Measurements from ENCODE around the gene WDPCP. TPM values are rescaled to one million over a fixed set of nuclear protein-coding genes. Genes with fewer than 3 reads are reported as not detected.
"Not testable (repeated sequence)": the region's sequence is repeated elsewhere in the genome, so short reads cannot be mapped to it uniquely, and the experiment has no call there.

WDPCP gene
- polyA plus RNA-seq, 10 donors, result 6.6 to 11.9 (median 8.3) TPM

DNA sequence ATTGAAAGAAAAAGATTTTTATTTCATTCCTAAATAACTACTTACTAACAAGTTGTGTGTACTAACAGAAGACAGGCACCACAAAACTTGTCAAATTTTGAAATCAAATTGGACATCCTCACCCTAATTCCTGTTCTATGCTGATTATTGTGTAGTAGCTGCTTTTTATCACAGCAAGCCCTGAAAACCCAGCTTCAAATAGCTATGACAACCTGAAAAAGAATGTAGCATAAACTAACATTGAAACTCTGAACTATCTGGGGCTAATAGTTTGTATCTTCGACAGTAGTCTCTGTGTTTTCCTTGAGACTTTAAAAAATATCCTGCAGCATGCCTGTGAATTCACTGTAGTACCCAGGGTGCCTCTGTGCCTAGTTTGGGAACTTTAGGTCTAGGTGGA is 122.6 kb downstream of the WDPCP start:
- no peak for DNase-seq

DNA sequence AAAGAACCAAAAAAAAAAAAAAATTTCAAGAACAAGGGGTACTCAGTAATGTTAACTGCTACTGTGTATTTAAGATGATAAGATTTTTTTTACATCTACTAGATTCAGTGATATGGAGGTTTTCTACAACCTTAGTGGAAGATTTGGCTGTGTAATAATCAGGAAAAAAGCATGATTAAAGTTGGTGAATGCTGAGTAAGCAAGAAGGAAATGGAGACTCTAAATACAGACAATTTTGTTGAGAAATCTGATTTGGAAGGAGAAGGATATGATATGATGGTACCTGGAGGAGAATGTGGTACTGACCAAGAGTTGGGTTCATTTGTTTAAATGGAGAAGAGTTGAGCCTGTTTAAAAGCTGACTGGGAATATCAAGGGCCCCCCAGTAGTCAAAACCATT is 125.1 kb downstream of the WDPCP start:
- no peak for DNase-seq

DNA sequence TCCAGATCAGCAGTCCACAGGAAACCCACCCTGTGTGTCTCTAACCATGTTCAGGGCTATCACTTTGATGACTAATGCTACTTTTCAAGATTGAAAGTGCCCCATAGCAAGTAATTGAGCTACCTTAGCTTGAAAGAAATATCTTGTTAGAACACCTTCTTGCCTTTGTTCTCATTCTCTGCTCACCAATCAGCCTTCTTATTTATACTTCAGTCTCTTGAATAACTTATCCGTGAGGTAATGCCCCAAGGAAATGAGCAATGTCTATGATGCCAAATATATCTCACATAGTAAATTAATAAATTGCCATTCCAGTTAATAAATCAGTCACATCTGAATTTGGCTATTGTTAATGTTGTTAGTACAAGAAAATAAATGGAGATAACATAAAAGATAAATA is 141.6 kb downstream of the WDPCP start:
- no peak for DNase-seq

DNA sequence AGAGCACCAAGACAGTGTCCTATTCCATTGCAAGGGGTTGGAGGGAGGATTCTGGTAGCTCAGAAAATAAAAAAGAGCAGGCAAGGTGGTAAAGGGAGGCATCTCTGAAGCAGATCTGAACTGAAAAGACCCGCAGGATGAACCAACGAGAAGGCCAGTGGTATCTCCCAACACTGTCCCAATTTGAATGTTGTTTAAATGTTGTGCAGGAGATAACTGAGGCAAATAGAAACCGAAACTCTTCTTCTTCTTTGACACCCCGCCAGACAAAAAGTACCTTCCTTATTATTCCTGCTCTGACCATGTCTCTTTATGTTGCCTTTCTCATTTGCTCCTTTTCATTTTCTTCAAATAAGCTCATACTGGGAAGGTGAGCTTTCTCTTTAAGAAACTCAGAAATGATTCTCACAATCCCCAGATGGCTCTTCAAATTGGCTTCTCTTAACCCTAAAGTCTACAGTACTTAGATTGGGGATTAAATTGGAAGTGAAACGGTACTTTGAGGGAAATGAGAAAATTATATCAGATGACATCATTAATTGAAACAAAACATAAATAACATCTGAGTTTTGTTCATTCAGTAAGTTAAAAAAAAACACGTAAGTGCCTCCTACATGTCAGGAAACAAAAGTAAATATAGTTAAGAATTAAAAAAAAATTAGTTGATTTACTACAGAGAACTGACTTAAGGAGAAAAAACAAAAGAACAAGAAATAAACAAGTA is 143.6 kb downstream of the WDPCP start:
- no peak for DNase-seq

DNA sequence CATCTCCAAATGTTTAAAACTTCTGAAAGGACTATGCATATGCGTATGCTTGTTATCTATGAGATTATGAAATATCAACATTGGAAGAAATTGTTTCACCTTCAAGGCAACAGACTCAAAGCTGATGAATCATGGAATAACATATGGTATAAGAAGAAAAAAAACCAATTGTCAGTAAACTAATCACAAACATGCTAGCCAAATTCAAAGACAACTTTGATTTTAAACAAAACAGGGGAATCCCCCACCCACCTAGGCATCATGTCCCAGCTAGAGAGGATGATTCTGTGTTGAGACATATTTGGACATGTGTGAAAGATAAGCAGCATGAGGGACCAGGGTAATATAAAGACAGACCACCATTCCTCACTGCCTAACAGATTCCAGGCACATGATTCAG is 147.7 kb downstream of the WDPCP start:
- no peak for DNase-seq

DNA sequence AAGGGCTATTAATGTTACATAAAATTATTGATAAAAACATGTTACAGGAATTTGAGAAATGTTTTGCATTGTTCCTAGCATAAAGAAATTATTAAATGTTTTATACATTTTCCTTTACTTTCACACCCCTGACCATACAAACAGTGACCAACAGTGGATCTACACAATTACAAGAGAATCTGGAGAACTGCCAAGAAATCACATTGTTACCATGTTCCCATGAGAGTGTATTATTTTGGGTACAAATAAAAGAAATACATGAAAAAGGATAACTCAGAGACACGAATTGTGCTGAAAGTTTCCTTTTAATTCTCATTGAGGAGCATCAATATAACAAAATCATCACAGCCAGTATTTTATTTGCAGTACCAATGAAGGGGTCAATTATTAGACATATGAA is 150.1 kb downstream of the WDPCP start:
- DNase-seq, result no peak

DNA sequence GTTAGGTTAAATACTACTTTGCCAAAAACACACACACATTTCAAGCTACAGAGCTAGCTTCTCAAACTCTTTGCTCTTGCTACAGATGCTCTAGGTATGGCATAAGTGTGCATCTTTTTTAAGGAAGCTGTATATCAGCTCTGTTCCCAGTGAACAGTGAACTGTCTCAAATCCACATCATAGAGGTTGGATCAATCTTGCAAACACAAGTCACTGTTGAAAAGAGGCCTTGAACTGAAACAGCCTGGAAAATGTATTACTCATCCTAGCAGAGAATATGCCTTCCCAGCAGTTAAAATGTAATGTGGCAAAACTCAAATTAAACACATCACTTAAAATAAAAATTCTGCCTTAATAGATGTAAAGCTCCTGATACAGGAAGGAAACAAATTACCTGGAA is 151.8 kb downstream of the WDPCP start:
- DNase-seq, result no peak

DNA sequence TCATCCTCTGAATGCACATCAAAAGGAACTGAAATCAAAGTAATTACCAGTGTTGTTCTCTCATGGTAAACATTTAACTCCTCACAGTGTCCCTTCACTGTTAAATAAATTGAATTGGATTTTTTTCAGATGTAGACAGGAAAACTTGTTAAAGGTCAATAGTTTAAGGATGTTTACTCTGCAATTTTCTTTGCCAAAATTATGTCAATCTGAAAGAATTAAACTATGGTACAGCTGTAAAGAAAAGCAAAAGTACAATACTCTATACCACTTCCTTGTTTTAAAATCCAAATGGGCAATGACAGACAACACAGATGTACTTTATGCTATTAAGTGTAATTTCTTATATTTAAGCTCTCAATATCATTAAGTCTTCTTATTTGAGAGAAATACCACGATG is 153.2 kb downstream of the WDPCP start:
- no peak for DNase-seq

DNA sequence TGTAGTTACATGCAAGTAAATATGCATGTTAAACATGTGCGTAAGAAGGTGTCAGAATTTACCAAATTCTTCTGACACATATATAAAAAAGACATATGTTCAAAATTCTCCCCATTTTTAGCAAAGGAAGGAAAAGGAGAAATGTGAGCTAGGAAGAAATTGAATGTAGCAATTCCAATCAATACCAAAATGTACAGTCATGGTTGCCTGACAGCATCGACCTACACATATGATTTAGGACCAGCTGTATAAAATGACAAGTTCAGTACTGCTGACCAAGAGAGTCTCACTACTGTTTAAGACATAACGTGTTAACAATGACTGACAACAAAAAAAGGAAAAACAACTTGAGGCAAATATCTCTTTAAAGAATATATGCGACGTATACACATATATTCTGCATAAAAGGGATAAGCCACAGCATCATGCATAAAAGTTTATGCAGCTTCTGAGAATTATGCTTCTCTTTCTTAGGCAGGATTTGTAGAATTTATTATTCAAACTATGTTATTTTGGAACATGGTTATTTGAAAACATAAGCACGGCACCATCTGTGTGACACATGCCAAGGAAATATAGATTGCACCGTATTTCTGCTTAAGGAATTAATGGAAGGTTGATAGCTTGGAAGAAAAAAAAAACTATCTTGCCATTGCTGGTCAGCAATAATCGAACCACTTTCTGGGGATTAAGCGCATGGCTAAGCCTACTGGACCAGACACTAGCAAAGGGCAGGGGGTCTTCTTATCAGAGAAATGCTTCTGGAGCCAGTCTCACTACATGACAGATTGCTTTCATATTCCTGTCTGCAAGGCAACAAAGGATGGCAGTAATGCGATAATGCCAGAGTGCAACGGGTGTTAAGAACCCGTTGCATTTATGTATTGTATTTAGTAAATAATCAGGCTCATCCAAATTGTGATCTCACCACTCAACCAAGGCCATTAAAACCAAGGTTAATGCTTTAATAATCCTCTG is 154.0 kb downstream of the WDPCP start:
- no peak for DNase-seq

DNA sequence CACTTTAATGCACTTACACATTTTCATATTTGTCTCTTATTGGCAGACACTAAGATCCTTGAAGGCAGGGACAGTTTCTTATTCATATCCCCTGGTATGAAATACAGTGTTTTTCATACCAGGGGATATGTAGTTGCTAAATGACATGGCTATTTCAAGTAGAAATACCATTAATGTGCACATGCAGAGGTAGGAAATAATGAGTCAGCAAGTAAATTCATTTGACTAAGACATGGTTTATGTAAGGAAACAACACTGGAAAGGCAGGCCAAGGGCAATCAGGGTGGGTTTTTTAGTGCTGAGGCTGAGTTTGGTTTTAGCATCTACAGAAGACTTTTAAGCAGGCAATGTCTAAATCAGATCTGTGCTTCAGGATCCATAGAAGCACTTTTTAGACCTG is 155.9 kb downstream of the WDPCP start:
- DNase-seq, result no peak

DNA sequence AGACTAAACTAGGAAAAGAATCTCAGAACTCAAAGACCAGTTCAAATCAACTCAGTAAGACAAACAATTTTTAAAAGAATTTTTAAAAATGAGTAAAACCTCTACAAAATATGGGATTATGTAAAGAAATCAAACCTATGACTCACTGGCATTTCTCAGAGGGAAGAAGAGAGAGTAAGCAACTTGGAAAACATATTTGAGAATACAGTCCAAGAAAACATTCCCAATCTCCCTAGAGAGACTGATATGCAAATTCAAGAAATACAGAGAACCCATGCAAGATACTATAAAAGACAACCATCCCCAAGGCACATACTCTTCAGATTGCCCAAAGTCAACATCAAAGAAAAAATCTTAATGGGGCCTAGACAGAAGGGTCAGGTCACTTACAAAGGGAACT is 162.7 kb downstream of the WDPCP start:
- no peak for DNase-seq

DNA sequence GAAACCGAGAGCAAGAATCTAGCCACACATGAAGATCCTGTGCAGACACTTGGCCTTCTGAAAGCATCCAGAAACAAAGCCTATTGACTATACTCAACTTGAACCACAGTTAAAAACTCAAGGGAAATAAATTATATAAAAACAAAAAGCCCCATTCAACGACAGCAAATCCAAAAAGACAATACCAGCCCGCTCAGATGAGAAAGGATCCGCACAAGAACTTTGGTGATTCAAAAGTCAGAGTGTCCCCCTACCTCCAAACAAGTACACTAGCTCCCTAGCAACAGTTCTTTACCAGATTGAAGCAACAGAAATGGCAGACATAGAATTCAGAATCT is 163.2 kb downstream of the WDPCP start:
- no peak for DNase-seq

DNA sequence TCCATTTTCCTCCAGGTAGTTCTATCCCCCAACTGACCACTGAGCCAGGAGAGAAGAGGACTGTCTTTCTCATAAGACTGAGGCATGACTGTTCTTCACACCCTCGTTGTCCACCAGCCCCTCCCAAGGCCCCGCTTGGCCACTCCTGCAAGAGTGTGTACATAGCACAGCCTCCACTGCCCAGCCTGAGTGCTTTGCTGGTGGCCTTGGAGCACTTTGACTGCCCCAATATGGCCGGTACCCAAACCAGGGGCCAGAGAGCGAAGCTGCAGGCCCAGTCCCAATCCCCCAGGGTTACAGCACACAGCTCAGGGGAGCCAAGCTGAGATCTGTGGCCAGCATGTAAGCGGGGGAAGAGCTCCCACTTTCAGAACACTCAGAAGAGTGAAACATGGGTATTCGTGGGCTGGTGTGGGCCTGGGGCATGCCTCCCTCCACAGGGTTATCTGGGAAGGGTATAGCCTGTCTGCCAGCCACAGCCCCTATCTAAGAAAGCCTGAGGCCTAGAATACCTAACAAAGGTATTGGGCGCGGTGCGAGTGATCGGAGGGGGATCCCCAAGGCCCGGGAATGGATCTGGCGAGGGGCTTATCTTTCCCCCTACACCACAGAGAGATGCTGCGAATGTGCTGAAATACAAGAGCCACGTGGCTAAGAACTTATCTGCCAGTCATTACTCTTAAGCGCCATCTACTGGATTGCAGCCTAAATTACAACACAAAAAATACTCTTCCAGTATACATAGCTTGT is 163.8 kb downstream of the WDPCP start:
- DNase-seq, result no peak

DNA sequence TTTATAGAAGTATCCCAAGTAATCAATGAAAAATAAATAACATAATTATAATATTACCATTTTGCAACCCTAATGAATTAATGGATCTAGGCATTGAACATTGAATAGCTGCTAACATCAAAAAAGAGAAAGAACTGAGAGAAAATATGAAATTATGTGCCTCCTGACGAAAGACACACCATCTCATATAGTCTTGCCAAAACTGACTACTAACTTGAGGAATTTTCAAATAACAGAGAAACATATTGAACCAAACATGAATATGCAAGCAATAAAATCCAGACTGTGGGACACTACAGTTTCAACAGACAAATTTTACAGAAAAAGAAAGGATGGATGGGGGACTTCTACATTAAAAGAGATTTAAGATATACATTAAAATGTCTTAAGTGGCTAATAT is 165.7 kb downstream of the WDPCP start:
- no peak for DNase-seq

DNA sequence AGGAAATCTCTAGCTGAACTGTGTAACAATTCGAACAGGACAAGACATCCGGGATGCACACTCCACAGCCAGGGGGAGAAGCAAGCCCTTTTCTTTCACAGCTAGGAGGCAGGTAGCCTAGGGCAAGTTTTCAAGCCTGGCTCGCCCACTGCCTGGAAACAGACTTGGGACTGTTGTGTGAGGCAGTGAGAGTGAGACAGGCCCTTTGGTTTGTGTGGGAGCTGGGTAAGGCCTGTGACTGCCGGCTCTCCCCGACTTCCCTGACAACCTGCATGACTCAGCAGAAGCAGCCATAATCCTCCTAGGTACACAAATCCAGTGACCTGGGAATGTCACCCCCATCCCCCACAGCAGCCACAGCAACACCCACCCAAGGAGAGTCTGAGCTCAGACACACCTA is 179.7 kb downstream of the WDPCP start:
- DNase-seq, result no peak

DNA sequence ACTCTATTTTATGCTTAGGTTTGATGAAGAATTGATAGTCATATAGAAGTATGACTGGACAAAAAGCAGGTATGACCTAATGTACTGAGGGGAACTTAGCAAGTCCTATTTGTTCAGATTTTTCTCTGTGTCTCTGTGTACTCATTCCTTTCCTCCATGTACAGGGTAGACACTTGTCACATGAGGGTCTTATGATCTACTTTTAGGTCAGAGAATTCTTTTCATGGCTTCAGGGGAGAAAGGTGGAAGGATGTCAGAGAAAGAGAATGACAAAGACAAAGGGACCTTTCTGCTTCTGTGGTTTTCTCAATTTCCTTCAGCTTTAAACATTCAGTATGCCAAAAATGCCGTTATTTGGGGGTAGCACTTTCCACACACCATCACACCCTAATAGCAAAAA is 181.6 kb downstream of the WDPCP start:
- DNase-seq, result no peak

DNA sequence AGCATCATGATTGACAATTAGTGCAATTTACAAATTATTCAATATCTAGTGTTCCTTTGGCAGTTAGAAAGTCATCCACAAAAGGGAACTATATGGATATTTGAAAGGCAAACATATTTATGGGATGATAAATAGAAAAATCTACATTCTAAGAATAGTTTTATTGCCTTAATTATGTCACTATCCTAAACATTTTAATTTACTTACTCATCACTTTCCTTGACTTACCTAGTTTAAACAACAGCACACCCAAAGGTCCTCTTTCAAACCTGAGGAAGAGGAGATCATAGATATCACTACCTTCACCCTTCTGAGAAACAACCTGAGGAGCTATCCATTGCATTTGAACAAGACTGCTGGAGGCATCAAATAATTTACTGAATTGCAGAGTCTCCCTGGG is 184.5 kb downstream of the WDPCP start:
- no peak for DNase-seq

DNA sequence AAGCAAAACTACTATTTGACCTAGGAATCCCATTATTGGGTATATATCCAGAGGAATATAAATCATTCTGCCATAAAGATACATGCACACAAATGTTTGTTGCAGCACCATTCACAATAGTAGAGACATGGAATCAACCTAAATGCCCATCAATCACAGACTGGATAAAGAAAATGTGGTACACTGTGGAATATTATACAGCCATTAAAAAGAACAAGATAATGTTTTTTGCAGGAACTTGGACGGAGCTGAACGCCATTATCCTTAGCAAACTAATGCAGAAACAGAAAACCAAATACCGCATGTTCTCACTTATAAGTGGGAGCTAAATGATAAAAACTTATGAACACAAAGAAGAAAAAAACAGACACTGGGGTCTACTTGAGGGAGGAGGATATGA is 185.4 kb downstream of the WDPCP start:
- not testable (repeated sequence) for DNase-seq

DNA sequence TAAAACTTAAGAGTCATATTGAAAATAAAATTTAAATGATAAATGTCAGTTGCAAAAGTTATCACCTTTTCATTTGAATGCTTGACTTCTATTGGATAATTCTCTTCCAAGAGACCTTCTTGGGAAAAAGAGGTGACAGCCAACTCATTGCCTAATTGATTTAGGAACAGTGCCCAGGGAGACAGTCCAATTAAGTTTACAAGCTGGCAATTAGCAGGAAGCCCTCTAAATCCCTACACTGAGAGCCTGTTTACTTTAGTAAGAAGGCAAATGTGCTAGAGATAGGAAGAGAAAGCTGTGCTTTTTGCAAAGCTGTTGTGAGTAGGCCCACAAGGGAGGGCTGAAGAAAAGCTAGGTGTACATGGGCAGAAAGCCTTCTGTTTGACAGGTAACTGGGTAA is 189.1 kb downstream of the WDPCP start:
- DNase-seq, result no peak

DNA sequence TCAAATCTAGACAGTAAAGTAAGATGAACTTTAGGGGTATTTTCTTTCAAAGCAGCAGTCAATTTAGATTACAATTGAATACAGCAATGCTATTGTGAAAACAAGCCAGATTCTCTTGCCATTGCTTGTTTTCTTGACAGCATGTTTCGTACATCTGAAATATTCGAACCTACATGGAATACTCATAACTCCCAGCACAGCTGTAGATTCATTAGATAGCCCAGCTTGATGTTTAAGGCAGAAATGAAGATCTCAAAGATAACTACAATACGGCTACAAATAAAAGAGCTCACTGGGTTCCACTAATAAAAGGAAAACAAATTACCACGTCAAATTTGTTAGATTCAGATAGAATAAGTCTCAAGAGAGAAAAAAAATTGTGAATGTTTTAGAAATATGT is 208.8 kb downstream of the WDPCP start:
- no peak for DNase-seq

DNA sequence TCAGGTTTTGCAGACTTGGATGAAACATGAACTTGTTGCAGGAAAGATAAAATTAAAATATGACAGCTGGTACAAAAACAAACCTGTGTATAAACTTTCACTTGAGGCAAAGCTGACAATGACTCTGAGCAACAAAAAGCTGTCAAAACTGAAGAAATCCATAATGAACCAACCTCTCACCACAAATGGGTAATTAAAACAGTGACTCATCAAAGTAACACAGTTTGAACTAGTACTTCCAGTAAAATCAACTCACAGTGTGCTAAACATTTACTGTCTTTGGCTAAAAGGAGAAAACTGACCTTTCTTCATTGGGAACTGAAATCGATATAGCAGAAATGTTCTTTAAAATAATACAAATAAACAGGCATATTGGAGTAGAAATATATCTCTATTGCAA is 209.7 kb downstream of the WDPCP start:
- DNase-seq, result no peak

DNA sequence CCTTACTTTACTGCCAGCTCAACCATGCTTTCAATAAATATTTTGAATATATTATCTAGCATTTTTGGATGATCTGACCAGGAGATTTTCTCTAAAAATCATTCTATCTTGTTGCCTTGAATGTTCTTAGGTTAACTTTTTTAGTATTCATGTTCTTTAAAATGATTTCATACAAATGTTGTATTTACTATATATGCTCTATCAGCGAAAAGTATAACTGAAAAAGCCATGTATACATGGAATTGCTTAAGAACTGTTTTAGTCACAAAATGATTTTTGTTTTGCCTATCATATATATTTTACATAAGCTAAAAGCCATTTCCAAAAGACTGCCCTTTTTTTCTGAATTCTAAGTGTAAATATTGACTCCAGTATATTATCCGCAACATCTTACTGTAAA is 213.9 kb downstream of the WDPCP start:
- DNase-seq, result no peak

DNA sequence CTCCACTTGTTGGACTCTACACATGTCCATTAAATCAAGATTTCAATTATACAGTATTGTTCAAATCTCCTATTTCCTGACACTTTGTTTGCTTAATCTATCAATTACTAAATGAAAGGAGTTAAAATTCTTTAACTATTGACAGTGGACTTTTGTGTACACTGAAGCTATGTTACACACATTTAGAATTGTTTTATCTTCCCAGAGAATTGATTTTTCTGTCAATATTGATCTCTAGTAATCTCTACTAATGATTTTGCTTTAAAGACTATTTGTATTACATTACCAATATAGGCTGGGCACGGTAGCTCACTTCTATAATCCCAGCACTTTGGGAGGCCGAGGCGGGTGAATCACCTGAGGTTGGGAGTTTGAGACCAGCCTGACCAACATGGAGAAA is 215.7 kb downstream of the WDPCP start:
- no peak for DNase-seq
